Erythroblast (primary cell): ENCODE measurements around the gene GABBR1.
"Not testable (repeated sequence)": the region's sequence is repeated elsewhere in the genome, so short reads cannot be mapped to it uniquely, and the experiment has no call there.

Experiments
- DNase-seq, 2 experiments: peaks; one replicate each; lab custom pipeline; 2025; lab: John Stamatoyannopoulos, UW
- GATA1 ChIP-seq: IDR thresholded peaks from 2 replicates; pipeline ENCODE4 v1.6.1; 2011; ENCODE audit warnings: low read depth, mild to moderate bottlenecking, control low read depth, low read length, moderate library complexity
- POLR2A ChIP-seq: IDR thresholded peaks from 2 replicates; pipeline ENCODE4 v1.6.1; 2011; ENCODE audit warnings: mild to moderate bottlenecking, low read length

The GABBR1 gene

DNA sequence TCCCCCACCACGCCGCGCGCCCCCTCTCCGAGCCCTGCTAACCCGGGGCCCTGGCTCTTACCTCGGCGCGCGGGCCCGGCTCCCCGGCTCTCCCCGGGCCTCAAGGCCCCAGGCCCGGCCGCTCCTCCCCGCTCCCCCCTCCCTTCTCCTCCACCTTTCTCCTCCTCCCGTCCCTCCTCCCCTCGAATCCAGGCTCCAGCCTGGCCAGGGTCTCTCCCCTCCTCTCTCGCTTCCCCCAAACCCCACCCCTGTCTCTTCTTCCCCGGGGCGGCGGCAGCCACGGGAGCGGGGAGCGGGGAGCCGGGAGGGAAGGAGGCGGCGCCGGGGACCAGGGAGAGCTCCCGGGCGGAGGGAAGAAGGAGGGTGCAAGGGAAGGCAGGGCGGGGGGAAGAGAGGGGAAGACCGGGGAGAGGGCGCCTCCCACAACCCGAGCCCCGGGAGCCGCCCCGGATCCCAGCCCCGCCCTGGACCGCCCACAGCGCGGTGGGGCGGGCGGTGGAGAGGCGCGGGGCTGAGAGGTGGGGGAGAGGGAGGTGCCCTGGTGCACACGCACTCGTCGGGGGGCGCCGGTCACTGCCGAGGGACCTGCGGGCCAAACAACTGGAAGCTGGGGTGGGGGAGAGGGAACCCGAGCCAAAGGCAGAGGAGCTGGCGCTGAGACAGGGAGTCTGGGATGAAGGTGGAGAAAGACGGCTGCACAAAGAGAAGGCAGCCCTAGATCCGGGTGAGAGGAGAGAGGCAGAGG is at the start of gene GABBR1:
Gene GABBR1 (minus strand): TSS at position 395 of the 745 bp plus-strand sequence. CDS start 798 bp downstream, outside the sequence.
- TF ChIP-seq GATA1 (no peak), POLR2A (no peak)
- peak; percentile 64 to 65 for DNase-seq

DNA sequence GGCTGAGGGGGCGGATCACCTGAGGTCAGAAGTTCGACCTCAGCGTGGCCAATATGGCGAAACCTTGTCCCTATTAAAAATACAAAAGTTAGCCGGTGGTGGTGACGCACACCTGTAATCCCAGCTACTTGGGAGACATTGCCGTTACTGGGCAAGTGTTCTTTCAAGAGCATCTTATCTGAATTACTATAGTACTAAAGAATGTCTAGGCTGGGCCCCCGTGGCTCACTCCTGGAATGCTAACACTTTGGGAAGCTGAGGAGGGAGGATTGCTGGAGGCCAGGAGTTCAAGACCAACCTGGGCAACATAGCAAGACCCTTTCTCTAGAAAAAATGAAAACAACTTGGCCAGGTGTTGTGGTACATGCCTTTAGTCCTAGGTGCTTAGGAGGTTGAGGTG is 48.8 kb upstream of the GABBR1 start:
- TF ChIP-seq GATA1 (no peak), POLR2A (no peak)
- DNase-seq: no peak

DNA sequence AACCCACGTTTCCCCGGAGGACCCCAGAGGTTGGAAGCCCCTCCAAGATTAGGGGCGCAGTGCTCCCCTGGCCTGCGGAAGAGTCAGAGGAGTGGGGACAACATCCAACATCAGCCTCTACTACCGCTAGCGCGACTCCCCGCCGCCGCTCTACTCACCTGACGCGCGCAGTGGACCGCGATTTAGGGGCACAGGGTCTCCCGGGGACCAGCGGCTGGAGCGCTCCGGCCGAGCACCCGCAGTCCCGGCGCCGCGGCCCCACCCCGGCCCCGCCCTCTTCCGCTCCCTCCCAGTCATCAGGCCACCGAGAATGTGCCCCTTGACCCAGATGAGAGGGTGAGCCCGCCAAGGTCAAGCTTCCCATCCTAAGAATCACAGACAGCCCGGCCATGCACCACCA is 47.9 kb upstream of the GABBR1 start, which contains the start of gene ZFP57:
Gene ZFP57 (minus strand): TSS at position 249 of the 400 bp plus-strand sequence. CDS start 4,149 bp downstream, outside the sequence.
- TF ChIP-seq POLR2A (no peak), GATA1 (no peak)
- DNase-seq: no peak

DNA sequence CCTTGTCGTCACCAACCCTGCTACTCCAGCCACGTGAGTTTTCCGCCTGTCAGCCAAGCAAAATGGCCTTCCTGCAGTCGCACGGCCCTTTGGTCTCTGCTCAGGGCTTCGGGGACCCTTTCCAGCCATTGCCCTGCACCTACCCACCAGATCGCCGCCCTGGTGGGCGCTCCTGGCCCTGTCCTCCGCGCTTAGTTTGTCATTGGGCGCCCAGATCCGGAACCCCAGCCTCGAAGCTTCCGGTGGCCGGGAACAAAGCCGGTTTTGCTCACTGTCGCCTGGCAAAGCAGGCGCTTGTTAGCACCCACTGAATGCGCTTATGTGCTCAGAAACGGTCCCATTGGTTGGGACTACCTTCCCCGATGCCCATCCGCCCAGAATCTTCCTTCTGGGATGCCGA is 47.4 kb upstream of the GABBR1 start:
- TF ChIP-seq POLR2A (no peak), GATA1 (no peak)
- DNase-seq: no peak

DNA sequence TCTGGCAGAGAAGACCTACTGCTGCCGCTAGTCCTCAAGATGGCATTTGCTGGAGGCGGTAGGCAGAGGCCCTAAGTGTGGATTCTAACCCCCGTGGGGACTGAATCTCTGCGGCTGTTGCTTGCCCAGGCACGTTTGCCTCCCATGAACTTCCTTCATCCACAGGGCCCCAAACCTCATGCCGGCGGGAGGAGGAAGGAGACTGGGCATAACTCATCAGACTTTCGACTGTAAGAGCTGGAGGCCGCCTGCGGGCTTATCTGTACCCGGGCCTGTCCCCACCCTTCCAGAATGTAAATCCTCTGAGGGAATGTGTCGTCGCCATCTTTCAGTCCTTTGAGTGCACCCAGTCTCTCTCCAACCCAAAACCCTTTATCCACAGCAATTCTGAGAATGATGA is 47.0 kb upstream of the GABBR1 start:
- DNase-seq: peak; percentile 13 to 26
- no peak for TF ChIP-seq POLR2A

DNA sequence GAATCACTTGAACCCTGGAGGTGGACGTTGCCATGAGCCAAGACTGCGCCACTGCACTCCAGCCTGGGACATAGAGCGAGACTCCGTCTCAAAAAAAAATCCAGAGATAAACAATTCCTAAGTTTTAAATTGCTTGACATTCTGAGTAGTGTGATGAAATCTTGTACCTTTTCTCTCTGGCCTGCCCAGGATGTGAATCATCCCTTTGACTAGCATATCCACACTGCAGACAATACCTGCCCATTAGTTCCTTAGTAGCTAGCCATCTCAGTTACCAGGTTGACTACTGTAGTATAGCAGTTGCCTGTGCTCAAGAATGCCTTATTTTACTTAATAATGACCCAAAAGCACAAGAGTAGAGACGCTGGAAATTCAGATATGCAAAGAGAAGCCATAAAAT is 45.1 kb upstream of the GABBR1 start:
- TF ChIP-seq GATA1 (no peak), POLR2A (no peak)
- no peak for DNase-seq

DNA sequence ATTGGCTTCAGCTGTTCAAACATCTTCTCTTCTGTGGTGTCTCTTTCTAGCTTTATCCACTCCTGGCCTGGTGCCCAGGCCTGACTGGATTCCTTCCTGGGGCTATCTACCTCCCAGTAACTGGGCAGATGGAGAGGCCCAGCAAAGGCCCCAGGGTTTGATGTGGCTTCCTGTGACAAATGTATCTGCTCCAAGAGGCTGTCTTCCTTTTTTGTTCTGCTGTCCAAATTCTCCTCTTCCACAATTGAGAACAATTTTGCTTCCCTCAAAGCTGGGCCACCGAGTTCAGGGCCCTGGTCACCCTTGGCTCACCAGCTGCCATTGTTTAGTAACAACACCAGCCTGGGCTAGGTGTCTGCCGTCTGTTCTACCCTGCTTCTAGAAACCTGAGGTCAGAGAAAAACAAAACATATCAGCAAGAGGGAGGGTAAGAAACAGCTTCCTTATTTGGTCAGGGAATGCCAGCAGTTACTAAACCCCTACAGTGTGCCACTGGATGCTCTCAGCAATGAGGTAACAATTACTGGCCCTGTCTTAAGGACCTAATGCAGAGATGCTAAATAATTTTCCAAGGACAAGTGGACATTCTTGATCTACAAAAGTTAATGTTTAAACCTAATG is 44.1 kb upstream of the GABBR1 start:
- no peak for DNase-seq
- no peak for TF ChIP-seq GATA1
- TF ChIP-seq POLR2A: no peak

DNA sequence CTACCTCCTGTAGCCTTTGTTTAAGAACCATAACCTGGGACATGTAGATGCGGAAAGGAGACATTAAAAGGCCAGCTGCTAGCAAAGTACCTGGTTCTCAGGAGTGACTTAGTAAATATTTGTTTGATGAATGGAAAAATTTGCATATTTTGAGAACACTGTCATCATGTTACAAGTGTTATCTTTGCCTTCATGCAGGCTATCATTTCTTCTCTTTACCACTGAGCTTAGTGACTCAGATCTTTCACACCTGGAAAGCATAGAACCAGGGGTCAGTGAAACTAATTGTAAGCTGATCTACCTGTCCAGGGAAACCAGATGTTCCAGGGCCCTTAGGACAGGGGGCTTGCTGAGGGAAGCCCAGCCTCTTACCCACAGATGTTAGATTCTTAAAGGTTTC is 42.6 kb upstream of the GABBR1 start:
- DNase-seq: no peak
- TF ChIP-seq POLR2A (no peak), GATA1 (no peak)

DNA sequence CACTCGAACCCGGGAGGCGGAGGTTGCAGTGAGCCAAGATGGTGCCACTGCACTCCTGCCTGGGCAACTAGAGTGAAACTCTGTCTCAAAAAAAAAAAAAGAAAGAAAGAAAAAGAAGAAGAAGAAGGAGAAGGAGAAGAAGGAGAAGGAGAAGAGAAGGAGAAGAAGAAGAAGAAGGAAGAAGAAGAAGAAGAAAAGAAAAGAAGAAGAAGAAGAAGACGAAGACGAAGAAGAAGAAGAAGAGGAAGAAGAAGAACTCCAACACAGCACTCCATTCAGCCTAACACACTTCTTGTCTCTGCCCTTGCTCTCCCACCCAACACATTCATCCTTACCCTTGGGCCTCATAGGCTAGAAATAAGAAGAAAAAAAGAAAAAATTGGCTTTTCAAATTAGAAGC is 41.0 kb upstream of the GABBR1 start:
- no peak for DNase-seq
- TF ChIP-seq GATA1 (no peak), POLR2A (no peak)

DNA sequence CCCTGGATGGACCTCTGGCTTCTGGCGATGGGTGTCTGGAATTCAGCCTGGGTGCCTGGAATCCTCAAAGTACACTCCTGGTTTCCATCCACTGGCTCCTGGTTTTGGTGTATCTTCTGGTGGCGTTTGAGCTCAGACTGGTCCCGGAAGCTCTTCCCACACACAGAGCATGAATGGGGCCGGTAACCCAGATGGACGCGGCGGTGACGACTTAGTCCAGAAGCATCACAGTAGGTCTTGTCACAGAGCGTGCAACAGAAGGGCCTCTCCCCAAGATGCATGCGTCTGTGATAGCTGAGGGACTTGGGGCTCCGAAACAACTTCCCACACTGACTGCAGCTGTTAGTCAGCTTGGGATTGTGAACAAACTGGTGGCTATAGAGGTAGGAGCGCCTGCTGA is 40.2 kb upstream of the GABBR1 start:
- TF ChIP-seq POLR2A: no peak
- TF ChIP-seq GATA1: no peak
- DNase-seq: no peak

DNA sequence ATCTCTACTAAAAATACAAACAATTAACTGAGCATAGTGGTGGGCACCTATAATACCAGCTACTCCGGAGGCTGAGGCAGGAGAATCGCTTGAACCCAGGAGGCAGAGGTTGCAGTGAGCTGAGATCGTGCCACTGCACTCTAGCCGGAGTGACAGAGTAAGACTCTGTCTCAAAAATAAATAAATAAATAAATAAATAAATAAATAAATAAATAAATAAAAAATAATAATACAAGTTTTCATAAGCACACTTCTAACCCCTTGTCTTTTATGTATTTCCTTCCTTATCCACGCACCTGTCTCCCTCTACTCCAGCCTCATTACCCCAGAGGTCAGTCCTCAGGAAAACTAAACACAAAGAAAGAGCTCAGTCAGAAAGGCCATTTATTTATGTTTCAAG is 39.1 kb upstream of the GABBR1 start:
- DNase-seq: not testable (repeated sequence)

DNA sequence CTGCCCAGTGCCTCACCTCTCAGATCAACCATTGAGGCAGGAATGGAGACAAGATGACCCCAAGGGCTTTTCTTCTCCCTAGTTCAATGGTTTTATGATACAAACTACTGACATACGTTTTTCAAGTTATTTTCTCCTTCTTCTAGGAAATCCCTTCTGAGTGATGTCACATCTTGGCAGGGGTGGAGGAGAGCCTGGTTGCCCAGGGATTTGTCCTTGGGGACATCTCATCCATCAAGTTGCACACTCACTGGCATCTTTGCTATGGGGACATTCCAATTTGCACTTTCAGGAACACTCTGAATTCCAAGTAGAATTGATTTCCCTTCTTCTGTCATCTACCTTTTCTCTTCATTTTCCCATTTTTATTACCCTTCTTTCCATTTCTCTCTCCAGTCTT is 38.0 kb upstream of the GABBR1 start:
- no peak for TF ChIP-seq GATA1
- TF ChIP-seq POLR2A: no peak

DNA sequence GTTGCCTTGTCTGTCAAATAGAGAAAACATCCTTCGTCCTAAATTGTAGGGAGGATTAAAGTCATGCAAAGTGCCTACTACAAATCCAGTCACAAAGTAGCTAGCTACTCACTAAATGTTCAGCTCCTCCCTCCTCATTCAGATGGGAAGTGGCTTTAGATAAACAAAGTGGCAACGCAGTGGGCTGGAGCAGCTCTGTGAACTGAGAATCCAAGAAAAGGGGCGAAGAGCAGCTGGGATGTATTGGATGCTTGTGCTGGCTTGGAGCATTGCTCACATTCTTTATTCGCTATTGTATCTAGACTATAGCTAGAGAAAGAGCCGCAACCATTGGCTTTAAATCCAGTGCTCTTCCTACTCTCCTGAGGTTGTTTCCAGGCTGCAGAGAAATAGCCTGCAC is 34.2 kb upstream of the GABBR1 start:
- no peak for TF ChIP-seq POLR2A
- TF ChIP-seq GATA1: no peak
- no peak for DNase-seq

More for the DNA sequence above, 38.0 kb upstream of the GABBR1 start:
- DNase-seq: no peak

DNA sequence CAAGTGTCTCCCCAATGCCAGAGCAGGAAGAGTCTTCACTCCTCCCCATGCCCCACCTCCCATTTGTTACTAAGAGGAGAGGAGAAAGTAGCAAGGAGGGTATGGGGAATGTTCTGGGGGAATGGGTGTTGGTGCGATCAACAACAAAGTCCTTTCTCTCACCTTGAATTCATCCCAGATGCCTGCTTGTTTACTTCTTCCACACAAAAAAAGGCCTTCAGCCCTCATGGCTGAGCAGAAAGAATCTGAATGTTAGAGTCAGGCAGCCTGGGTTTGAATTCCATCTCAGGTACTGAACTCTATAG is 33.8 kb upstream of the GABBR1 start:
- no peak for DNase-seq

More for the DNA sequence above, 33.8 kb upstream of the GABBR1 start:
- TF ChIP-seq GATA1 (no peak), POLR2A (no peak)
